Inferior parietal cortex (tissue), 1 donor: Measurements from ENCODE around the gene OR10R2.
"Not testable (repeated sequence)": the region's sequence is repeated elsewhere in the genome, so short reads cannot be mapped to it uniquely, and the experiment has no call there.

Experiments used
- DNase-seq: peaks from one replicate; pipeline ENCODE4 v3.0.0-alpha.2; 2016; ENCODE audit errors: extremely low spot score

OR10R2 gene

GRCh38 chr1:158471920-158472319 is at the start of gene OR10R2:
Gene OR10R2, plus strand, starts transcription at chr1:158472220. Its CDS starts 106 bp downstream, at chr1:158472326.
- no peak for DNase-seq

GRCh38 chr1:158425027-158425426 is 47.0 kb upstream of the OR10R2 start:
- no peak for DNase-seq

- no peak for DNase-seq
Measured at GRCh38 chr1:158426137-158426536, 45.9 kb upstream of the OR10R2 start, which contains the start of gene OR10K2. Gene OR10K2, minus strand, starts transcription at chr1:158426237. Its CDS starts 5,371 bp downstream, at chr1:158420866.

- DNase-seq, result not testable (repeated sequence)
Measured at GRCh38 chr1:158430163-158430562, 41.9 kb upstream of the OR10R2 start.

- DNase-seq, result no peak
Measured at GRCh38 chr1:158434741-158435140, 37.3 kb upstream of the OR10R2 start.

GRCh38 chr1:158445376-158445775 is 26.6 kb upstream of the OR10R2 start:
- no peak for DNase-seq

- no peak for DNase-seq
Measured at GRCh38 chr1:158454537-158454936, 17.5 kb upstream of the OR10R2 start.

GRCh38 chr1:158457246-158457645 is 14.8 kb upstream of the OR10R2 start:
- no peak for DNase-seq

GRCh38 chr1:158458263-158458662 is 13.8 kb upstream of the OR10R2 start:
- DNase-seq, result no peak

GRCh38 chr1:158461534-158461933 is 10.5 kb upstream of the OR10R2 start, which contains the start of gene OR10K1:
Gene OR10K1, plus strand, starts transcription at chr1:158461834. Its CDS starts 3,728 bp downstream, at chr1:158465562.
- DNase-seq, result no peak

GRCh38 chr1:158485455-158485854 is 13.4 kb downstream of the OR10R2 start:
- DNase-seq, result no peak

- no peak for DNase-seq
Measured at GRCh38 chr1:158491316-158491715, 19.3 kb downstream of the OR10R2 start.

- no peak for DNase-seq
Measured at GRCh38 chr1:158493054-158493453, 21.0 kb downstream of the OR10R2 start.

- DNase-seq, result no peak
Measured at GRCh38 chr1:158494796-158495195, 22.8 kb downstream of the OR10R2 start.

- peak; percentile 21 for DNase-seq
Measured at GRCh38 chr1:158496374-158496773, 24.4 kb downstream of the OR10R2 start.

- no peak for DNase-seq
Measured at GRCh38 chr1:158506369-158506987, 34.5 kb downstream of the OR10R2 start.

- DNase-seq, result no peak
Measured at GRCh38 chr1:158507511-158507910, 35.5 kb downstream of the OR10R2 start.

GRCh38 chr1:158509471-158510156 is 37.6 kb downstream of the OR10R2 start:
- DNase-seq, result no peak

- peak; percentile 15 for DNase-seq
Measured at GRCh38 chr1:158516966-158517365, 44.9 kb downstream of the OR10R2 start.

GRCh38 chr1:158520021-158520420 is 48.0 kb downstream of the OR10R2 start:
- no peak for DNase-seq

GRCh38 chr1:158520955-158521665 is 49.1 kb downstream of the OR10R2 start:
- DNase-seq, result no peak

- no peak for DNase-seq
Measured at GRCh38 chr1:158521666-158522058, 49.6 kb downstream of the OR10R2 start.
